WTC11 (cell line): ENCODE data around the gene SLC44A1. TPM values are rescaled to one million over a fixed set of nuclear protein-coding genes. Genes with fewer than 3 reads are reported as not detected.

Experiments
- ATAC-seq: fragments of 200-7000 bp; cut with Tn5 transposase; 2 replicates; pipeline ENCODE4 v1.10.0; 2021; ENCODE audit warnings: mild to moderate bottlenecking, moderate library complexity
- CTCF ChIA-PET: fragments of 300-600 bp; sonication (Branson Sonifier 250); formaldehyde crosslinking; loops from one replicate; lab custom pipeline; 2021; ENCODE audit warnings: antibody characterized with exemption; lab: Charles Lee
- POLR2A ChIA-PET: fragments of 350-600 bp; sonication (Branson Sonifier 250); formaldehyde crosslinking; loops from one replicate; lab custom pipeline; 2021; ENCODE audit warnings: antibody characterized with exemption; lab: Charles Lee
- DNase-seq: peaks from one replicate; pipeline ENCODE4 v3.0.0; 2021; ENCODE audit warnings: low spot score
- H3K27ac Mint-ChIP-seq: 2 replicates; pipeline ENCODE4 v1.8.0; 2021; ENCODE audit warnings: mixed read lengths
- H3K27me3 Mint-ChIP-seq: 2 replicates; pipeline ENCODE4 v1.8.0; 2021; ENCODE audit warnings: low read depth, mild to moderate bottlenecking, moderate library complexity, mixed read lengths
- H3K36me3 Mint-ChIP-seq: 2 replicates; pipeline ENCODE4 v1.8.0; 2021; ENCODE audit warnings: mixed read lengths
- H3K4me1 Mint-ChIP-seq: 2 replicates; pipeline ENCODE4 v1.8.0; 2022; ENCODE audit warnings: mixed read lengths
- H3K4me3 Mint-ChIP-seq: 2 replicates; pipeline ENCODE4 v1.8.0; 2021; ENCODE audit warnings: mild to moderate bottlenecking, moderate library complexity, mixed read lengths
- H3K9me3 Mint-ChIP-seq: 2 replicates; pipeline ENCODE4 v1.8.0; 2021; ENCODE audit warnings: mixed read lengths
- ERG ChIP-seq: fragments of 250-450 bp; sonication (Bioruptor Pico); IDR thresholded peaks from 2 replicates; pipeline ENCODE4 v1.8.0; 2021; ENCODE audit warnings: mild to moderate bottlenecking
- ETV6 ChIP-seq: sonication (generic); formaldehyde crosslinking; IDR thresholded peaks from 2 replicates; pipeline ENCODE4 v1.8.1; 2022; ENCODE audit warnings: mild to moderate bottlenecking, missing genetic modification reagents
- FOXK1 ChIP-seq: sonication (generic); formaldehyde crosslinking; IDR thresholded peaks from 2 replicates; pipeline ENCODE4 v1.8.0; 2022; ENCODE audit warnings: mild to moderate bottlenecking, moderate library complexity, missing genetic modification reagents
- HMGXB4 ChIP-seq: sonication (generic); formaldehyde crosslinking; IDR thresholded peaks from 2 replicates; pipeline ENCODE4 v1.8.1; 2023; ENCODE audit warnings: mild to moderate bottlenecking, moderate library complexity, missing genetic modification reagents
- IRF2 ChIP-seq: sonication (generic); formaldehyde crosslinking; IDR thresholded peaks from 2 replicates; pipeline ENCODE4 v1.8.0; 2022; ENCODE audit warnings: low read depth, missing genetic modification reagents, borderline replicate concordance
- JUN ChIP-seq: sonication (generic); formaldehyde crosslinking; IDR thresholded peaks from 2 replicates; pipeline ENCODE4 v1.8.0; 2023; ENCODE audit warnings: mild to moderate bottlenecking, missing genetic modification reagents
- NFE2L1 ChIP-seq: sonication (generic); formaldehyde crosslinking; IDR thresholded peaks from 2 replicates; pipeline ENCODE4 v1.8.1; 2023; ENCODE audit warnings: missing genetic modification reagents
- NR2C2 ChIP-seq: sonication (generic); formaldehyde crosslinking; IDR thresholded peaks from 2 replicates; pipeline ENCODE4 v1.8.0; 2022; ENCODE audit warnings: mild to moderate bottlenecking, missing genetic modification reagents
- NR3C1 ChIP-seq: sonication (generic); formaldehyde crosslinking; conservative IDR thresholded peaks from 2 replicates; pipeline ENCODE4 v1.8.1; 2023; ENCODE audit warnings: low read depth, mild to moderate bottlenecking, missing genetic modification reagents
- PRRX2 ChIP-seq: fragments of 250-450 bp; sonication (Bioruptor Pico); IDR thresholded peaks from 2 replicates; pipeline ENCODE4 v1.8.0; 2021; ENCODE audit warnings: mild to moderate bottlenecking
- SP1 ChIP-seq: sonication (generic); formaldehyde crosslinking; conservative IDR thresholded peaks from 2 replicates; pipeline ENCODE4 v1.8.1; 2022; ENCODE audit warnings: missing genetic modification reagents
- TCF7 ChIP-seq: sonication (generic); formaldehyde crosslinking; IDR thresholded peaks from 2 replicates; pipeline ENCODE4 v1.8.0; 2022; ENCODE audit warnings: mild to moderate bottlenecking, low read depth, missing genetic modification reagents, moderate library complexity
- ZBTB21 ChIP-seq: sonication (generic); formaldehyde crosslinking; IDR thresholded peaks from 2 replicates; pipeline ENCODE4 v1.8.1; 2023; ENCODE audit warnings: mild to moderate bottlenecking, missing genetic modification reagents, borderline replicate concordance
- ZNF396 ChIP-seq: fragments of 250-450 bp; sonication (Bioruptor Pico); IDR thresholded peaks from 2 replicates; pipeline ENCODE4 v1.8.0; 2021; ENCODE audit warnings: mild to moderate bottlenecking, moderate library complexity, borderline replicate concordance
- ZNF416 ChIP-seq: fragments of 250-450 bp; sonication (Bioruptor Pico); IDR thresholded peaks from 2 replicates; pipeline ENCODE4 v1.9.0; 2021; ENCODE audit warnings: mild to moderate bottlenecking, inconsistent platforms
- ZNF671 ChIP-seq: fragments of 250-450 bp; sonication (Bioruptor Pico); IDR thresholded peaks from 2 replicates; pipeline ENCODE4 v1.8.0; 2021; ENCODE audit warnings: mild to moderate bottlenecking
- total RNA-seq: library from RNA; stranded (reverse); gene quantifications from 3 replicates; pipeline ENCODE4 v1.2.3, GENCODE V29; 2021
- TF ChIP-seq, protein P1 (sequence below): sonication (generic); formaldehyde crosslinking; IDR thresholded peaks from 2 replicates; pipeline ENCODE4 v1.8.1; 2023; ENCODE audit warnings: mild to moderate bottlenecking, missing genetic modification reagents, moderate library complexity
- TF ChIP-seq, protein P2 (sequence below): sonication (generic); formaldehyde crosslinking; IDR thresholded peaks from 2 replicates; pipeline ENCODE4 v1.8.1; 2022; ENCODE audit warnings: mild to moderate bottlenecking, moderate library complexity, missing genetic modification reagents
- TF ChIP-seq, protein P3 (sequence below): sonication (generic); formaldehyde crosslinking; IDR thresholded peaks from 2 replicates; pipeline ENCODE4 v1.8.0; 2022; ENCODE audit warnings: mild to moderate bottlenecking, missing genetic modification reagents
- TF ChIP-seq, protein P4 (sequence below): sonication (generic); formaldehyde crosslinking; IDR thresholded peaks from 2 replicates; pipeline ENCODE4 v1.8.1; 2022; ENCODE audit warnings: mild to moderate bottlenecking, missing genetic modification reagents, moderate library complexity, borderline replicate concordance
- TF ChIP-seq, protein P5 (sequence below): sonication (generic); formaldehyde crosslinking; IDR thresholded peaks from 2 replicates; pipeline ENCODE4 v1.8.0; 2022; ENCODE audit warnings: mild to moderate bottlenecking, missing genetic modification reagents
- TF ChIP-seq, protein P6 (sequence below): sonication (generic); formaldehyde crosslinking; IDR thresholded peaks from 2 replicates; pipeline ENCODE4 v1.8.0; 2022; ENCODE audit warnings: missing genetic modification reagents

The SLC44A1 gene
- total RNA-seq, 1 experiment from 2014 or later = 48.9 TPM

- Mint-ChIP-seq H3K4me3 (no peak overlapping the region), H3K27me3 (no peaks in the 10 kb centered on the region), H3K27ac (0 out of 2 replicates have a peak overlapping the region, but pooled peaks have one; percentile 25)
- CTCF ChIA-PET = no interaction called here
- DNase-seq = no peak
- no peak for ATAC-seq
- TF ChIP-seq ZBTB21 (CRISPR knock-in tag) (no peak), ETV6 (CRISPR knock-in tag) (no peak), SP1 (CRISPR knock-in tag) (no peak), TCF7 (CRISPR knock-in tag) (no peak), ZNF416 (CRISPR knock-in tag) (no peak), ERG (no peak), HMGXB4 (CRISPR knock-in tag) (no peak), ZNF671 (no peak), FOXK1 (CRISPR knock-in tag) (no peak), ZNF396 (CRISPR knock-in tag) (no peak)
- TF ChIP-seq, protein P1, sequence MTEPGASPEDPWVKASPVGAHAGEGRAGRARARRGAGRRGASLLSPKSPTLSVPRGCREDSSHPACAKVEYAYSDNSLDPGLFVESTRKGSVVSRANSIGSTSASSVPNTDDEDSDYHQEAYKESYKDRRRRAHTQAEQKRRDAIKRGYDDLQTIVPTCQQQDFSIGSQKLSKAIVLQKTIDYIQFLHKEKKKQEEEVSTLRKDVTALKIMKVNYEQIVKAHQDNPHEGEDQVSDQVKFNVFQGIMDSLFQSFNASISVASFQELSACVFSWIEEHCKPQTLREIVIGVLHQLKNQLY (CRISPR knock-in tag) = no peak
- TF ChIP-seq, protein P2, sequence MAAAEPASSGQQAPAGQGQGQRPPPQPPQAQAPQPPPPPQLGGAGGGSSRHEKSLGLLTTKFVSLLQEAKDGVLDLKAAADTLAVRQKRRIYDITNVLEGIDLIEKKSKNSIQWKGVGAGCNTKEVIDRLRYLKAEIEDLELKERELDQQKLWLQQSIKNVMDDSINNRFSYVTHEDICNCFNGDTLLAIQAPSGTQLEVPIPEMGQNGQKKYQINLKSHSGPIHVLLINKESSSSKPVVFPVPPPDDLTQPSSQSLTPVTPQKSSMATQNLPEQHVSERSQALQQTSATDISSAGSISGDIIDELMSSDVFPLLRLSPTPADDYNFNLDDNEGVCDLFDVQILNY (CRISPR knock-in tag) = no peak
- TF ChIP-seq, all 79 proteins: peak for 0
- H3K9me3 Mint-ChIP-seq = no peaks in the 10 kb centered on the region
- peaks cover 14% of the 10 kb centered on the region for H3K36me3 Mint-ChIP-seq
- peaks cover 3% of the 10 kb centered on the region; the same call in 1 of the 2 replicates for H3K4me1 Mint-ChIP-seq
- POLR2A ChIA-PET = interaction anchor here (0.5 kb wide), 1 partner anchor 370 kb away, joined by 5 read pairs; no protein-coding TSS in a partner anchor
These were observed 125.5 kb downstream of the SLC44A1 start for GRCh38 chr9:105369911-105370310.

GRCh38 chr9:105373723-105374122 is 129.3 kb downstream of the SLC44A1 start:
- peaks cover 11% of the 10 kb centered on the region for H3K36me3 Mint-ChIP-seq
- H3K27ac Mint-ChIP-seq = no peak overlapping the region
- H3K27me3 Mint-ChIP-seq = no peaks in the 10 kb centered on the region
- ATAC-seq (peak; percentile 58), DNase-seq (no peak)
- CTCF ChIA-PET = no interaction called here
- H3K9me3 Mint-ChIP-seq = no peaks in the 10 kb centered on the region
- POLR2A ChIA-PET = no interaction called here
- no peak overlapping the region for H3K4me3 Mint-ChIP-seq
- no peaks in the 10 kb centered on the region for H3K4me1 Mint-ChIP-seq
- TF ChIP-seq, protein P3, sequence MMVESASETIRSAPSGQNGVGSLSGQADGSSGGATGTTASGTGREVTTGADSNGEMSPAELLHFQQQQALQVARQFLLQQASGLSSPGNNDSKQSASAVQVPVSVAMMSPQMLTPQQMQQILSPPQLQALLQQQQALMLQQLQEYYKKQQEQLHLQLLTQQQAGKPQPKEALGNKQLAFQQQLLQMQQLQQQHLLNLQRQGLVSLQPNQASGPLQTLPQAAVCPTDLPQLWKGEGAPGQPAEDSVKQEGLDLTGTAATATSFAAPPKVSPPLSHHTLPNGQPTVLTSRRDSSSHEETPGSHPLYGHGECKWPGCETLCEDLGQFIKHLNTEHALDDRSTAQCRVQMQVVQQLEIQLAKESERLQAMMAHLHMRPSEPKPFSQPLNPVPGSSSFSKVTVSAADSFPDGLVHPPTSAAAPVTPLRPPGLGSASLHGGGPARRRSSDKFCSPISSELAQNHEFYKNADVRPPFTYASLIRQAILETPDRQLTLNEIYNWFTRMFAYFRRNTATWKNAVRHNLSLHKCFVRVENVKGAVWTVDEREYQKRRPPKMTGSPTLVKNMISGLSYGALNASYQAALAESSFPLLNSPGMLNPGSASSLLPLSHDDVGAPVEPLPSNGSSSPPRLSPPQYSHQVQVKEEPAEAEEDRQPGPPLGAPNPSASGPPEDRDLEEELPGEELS (CRISPR knock-in tag) = no peak
- TF ChIP-seq, protein P4, sequence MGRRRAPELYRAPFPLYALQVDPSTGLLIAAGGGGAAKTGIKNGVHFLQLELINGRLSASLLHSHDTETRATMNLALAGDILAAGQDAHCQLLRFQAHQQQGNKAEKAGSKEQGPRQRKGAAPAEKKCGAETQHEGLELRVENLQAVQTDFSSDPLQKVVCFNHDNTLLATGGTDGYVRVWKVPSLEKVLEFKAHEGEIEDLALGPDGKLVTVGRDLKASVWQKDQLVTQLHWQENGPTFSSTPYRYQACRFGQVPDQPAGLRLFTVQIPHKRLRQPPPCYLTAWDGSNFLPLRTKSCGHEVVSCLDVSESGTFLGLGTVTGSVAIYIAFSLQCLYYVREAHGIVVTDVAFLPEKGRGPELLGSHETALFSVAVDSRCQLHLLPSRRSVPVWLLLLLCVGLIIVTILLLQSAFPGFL (CRISPR knock-in tag) = no peak
- TF ChIP-seq FOXK1 (CRISPR knock-in tag) (no peak), NR3C1 (no peak), JUN (CRISPR knock-in tag) (no peak), NFE2L1 (CRISPR knock-in tag) (no peak), NR2C2 (CRISPR knock-in tag) (no peak), PRRX2 (no peak), IRF2 (CRISPR knock-in tag) (no peak), ETV6 (CRISPR knock-in tag) (no peak), TCF7 (CRISPR knock-in tag) (no peak), HMGXB4 (CRISPR knock-in tag) (no peak)
- TF ChIP-seq, protein P5, sequence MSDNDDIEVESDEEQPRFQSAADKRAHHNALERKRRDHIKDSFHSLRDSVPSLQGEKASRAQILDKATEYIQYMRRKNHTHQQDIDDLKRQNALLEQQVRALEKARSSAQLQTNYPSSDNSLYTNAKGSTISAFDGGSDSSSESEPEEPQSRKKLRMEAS = no peak
- TF ChIP-seq, protein P6, sequence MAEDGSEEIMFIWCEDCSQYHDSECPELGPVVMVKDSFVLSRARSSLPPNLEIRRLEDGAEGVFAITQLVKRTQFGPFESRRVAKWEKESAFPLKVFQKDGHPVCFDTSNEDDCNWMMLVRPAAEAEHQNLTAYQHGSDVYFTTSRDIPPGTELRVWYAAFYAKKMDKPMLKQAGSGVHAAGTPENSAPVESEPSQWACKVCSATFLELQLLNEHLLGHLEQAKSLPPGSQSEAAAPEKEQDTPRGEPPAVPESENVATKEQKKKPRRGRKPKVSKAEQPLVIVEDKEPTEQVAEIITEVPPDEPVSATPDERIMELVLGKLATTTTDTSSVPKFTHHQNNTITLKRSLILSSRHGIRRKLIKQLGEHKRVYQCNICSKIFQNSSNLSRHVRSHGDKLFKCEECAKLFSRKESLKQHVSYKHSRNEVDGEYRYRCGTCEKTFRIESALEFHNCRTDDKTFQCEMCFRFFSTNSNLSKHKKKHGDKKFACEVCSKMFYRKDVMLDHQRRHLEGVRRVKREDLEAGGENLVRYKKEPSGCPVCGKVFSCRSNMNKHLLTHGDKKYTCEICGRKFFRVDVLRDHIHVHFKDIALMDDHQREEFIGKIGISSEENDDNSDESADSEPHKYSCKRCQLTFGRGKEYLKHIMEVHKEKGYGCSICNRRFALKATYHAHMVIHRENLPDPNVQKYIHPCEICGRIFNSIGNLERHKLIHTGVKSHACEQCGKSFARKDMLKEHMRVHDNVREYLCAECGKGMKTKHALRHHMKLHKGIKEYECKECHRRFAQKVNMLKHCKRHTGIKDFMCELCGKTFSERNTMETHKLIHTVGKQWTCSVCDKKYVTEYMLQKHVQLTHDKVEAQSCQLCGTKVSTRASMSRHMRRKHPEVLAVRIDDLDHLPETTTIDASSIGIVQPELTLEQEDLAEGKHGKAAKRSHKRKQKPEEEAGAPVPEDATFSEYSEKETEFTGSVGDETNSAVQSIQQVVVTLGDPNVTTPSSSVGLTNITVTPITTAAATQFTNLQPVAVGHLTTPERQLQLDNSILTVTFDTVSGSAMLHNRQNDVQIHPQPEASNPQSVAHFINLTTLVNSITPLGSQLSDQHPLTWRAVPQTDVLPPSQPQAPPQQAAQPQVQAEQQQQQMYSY = no peak
